NCI-H1694 (cell line): ENCODE results near the gene CAPN14.
A peak's percentile ranks its signal among the peaks of the same experiment; 100 is the strongest.
"Not testable (repeated sequence)": the region's sequence is repeated elsewhere in the genome, so short reads cannot be mapped to it uniquely, and the experiment has no call there.

Source experiments
- DNase-seq: peaks from one replicate; lab custom pipeline; 2025; lab: John Stamatoyannopoulos, UW

CAPN14 gene

GRCh38 chr2:31196622-31197021, 20.7 kb downstream of the CAPN14 start:
- DNase-seq: no peak

GRCh38 chr2:31193806-31194205, 23.5 kb downstream of the CAPN14 start:
- no peak for DNase-seq

DNA sequence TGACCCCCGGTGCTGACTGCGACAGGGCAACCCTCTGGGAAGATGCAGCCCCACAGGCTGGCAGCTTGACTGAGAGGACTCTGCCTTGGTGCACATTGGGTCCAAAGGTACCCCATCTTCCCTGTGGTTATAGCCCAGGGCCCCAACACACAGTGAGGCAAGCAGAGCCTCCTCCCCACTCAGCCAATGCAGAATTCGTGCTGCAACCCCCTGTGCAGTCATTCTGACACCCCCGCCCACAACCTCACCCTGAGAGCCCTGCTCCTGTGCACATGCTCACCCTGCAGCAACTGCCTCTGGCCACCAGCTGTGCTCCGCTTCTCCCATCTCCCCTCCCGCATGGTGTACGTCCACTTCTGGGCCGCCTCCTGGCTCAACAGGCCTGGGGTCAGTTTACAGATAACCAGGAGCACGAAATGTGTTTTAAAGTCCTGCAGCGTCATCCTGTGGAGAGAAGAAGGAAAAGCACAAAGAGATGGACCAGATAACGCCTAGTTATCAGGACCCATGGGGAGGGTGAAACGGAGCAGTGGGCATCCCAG, 24.4 kb downstream of the CAPN14 start:
- no peak for DNase-seq

- DNase-seq: no peak
These were observed 24.9 kb downstream of the CAPN14 start for GRCh38 chr2:31192396-31192795.

- DNase-seq: no peak
These were observed 25.4 kb downstream of the CAPN14 start for GRCh38 chr2:31191931-31192330.

- no peak for DNase-seq
These were observed 27.1 kb downstream of the CAPN14 start for GRCh38 chr2:31190188-31190587.

DNA sequence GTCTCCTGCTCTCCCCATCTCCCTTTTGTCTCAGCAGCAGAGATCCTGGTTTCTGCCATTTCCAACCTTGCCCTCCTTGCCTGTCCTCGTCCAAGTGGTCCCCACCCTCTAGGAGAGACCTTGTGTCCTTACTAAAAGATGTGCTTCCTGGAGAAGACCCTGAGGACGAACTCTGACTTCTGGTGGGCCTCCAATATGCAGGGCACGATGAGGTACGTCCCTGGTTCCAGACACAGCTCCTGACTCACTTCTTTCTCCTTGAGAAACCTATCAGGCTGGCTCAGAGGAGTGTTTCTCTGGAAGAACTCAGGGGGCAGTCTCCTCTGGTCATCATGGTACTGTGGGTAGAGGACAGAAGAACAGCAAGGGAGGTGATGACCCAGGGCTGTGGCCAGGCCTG, 28.2 kb downstream of the CAPN14 start:
- no peak for DNase-seq

- DNase-seq: no peak
These were observed 29.2 kb downstream of the CAPN14 start for GRCh38 chr2:31188131-31188530.

DNA sequence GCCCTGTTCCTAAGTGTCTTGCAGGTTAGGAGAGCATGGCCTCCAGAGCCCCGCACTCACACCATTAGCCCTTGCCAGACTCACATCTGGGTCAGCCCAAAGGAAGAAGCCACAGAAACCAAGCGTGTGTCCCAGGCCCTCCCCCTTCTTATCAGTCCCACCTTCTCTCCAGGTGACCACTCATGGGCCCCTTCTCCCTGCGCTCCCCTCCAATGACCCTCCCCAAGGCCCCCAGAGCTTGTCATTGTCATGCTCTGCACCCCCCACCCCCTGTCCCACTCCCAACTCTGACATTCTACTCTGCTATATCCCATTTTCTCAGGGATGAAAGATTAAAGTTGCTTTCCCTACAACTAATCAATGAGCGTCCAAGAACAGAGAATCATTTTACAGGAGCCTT, 30.1 kb downstream of the CAPN14 start:
- DNase-seq: no peak

DNA sequence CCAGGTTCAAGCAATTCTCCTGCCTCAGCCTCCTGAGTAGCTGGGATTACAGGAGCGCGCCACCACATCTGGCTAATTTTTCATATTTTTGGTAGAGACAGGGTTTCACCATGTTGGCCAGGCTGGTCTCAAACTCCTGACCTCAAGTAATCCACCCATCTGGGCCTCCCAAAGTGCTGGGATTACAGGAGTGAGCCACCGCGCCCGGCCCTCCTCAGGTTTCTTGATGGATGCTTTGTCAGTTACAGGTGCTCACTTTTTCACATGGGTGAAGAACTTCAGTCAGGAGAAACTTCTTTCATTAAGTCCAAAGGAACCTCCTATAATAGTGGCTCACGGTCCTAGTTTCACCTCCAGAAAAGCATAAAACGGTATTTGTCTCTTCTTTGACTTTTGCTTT, 33.3 kb downstream of the CAPN14 start:
- not testable (repeated sequence) for DNase-seq

- DNase-seq: no peak
These were observed 40.6 kb downstream of the CAPN14 start for GRCh38 chr2:31176742-31177141.

DNA sequence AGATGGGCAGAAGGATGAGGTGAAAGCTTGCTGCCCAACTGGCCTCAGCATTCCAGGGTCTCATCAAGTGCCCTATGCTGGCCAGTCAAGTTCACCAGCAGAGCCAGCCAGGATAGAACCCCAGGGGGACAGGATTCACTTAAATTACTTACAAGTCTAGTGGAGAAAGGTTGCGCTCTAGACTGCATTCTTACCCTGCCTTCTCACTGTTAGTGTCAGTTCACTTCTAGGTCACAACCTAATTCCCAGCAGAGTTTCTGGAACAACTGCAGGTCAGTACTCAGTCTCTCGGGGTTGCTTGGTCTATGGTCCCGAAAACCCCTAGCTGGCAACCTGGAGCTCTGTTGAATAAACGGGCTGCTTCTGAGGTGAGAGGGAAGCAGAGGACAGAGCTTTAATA, 46.2 kb downstream of the CAPN14 start:
- DNase-seq: no peak

DNA sequence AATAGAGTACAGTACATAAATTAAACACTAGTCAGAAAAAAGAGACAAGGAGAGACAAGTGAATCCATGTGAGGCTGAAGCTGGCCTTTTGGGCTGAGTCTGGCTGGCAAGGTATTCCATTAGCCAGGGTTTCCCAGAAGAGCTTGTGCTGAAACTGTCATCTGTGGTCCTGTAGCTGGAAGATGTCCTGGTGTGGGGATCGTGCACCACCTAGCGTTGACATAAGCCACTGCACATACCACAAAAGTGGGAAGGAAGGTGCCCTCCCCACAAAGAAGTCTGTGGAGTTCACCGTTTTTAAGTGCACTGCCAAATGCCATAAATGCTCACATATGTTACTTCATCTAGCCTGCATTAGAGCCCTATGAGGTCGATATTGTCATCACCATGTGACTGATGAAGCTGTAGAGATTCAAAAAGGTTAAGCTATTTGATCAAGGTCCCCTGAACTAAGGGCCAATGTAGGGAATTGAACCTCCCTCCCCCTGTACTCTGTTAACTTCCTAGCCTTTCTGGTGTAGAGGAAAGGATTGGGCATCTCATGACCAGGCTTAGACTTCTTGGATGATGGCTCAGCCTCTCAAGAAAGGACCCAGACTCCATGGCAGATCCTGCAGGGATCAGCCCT, 47.1 kb downstream of the CAPN14 start:
- DNase-seq: peak; percentile 38

- DNase-seq: no peak
These were observed 49.0 kb downstream of the CAPN14 start for GRCh38 chr2:31168291-31168690.

- no peak for DNase-seq
These were observed 50.4 kb downstream of the CAPN14 start for GRCh38 chr2:31166925-31167324.

GRCh38 chr2:31163011-31163539, 54.2 kb downstream of the CAPN14 start:
- DNase-seq: no peak

DNA sequence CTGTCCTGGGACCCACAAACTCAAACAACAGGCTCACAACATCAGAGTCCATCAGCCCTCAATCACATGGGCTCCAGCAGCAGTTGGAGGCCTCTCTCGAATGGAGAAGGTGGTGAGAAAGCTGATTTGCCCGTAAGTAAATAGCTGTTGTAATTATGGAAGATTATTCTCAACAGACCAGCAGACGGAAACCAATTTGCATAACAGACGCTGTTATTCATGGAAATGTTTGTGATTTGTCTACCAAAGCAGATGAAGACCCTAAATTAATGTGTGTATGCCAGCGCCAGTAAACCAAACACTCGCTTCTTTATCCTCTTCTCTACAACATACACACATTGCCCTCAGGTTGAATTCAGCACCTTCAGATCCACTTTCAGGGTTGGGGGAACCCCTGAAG, 55.7 kb downstream of the CAPN14 start:
- no peak for DNase-seq

DNA sequence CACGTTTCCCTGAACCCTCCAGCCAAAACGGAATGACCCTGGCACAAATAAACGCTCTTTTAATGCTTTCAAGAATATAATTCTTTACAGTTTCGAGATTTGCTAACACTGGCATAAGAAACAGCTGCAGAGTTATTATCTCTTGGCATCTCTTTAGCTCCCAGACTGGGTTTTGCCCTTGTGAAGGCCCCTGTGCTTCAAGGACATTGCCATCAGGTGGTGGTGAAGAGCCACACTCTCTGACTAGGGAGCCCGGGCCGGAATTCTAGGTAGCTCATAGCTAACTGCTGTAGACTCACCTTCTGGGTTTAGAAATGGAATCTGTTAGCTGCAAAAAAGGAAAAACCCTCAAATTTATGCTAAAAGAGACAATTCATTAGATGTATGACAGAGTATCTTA, 65.8 kb downstream of the CAPN14 start:
- DNase-seq: no peak

DNA sequence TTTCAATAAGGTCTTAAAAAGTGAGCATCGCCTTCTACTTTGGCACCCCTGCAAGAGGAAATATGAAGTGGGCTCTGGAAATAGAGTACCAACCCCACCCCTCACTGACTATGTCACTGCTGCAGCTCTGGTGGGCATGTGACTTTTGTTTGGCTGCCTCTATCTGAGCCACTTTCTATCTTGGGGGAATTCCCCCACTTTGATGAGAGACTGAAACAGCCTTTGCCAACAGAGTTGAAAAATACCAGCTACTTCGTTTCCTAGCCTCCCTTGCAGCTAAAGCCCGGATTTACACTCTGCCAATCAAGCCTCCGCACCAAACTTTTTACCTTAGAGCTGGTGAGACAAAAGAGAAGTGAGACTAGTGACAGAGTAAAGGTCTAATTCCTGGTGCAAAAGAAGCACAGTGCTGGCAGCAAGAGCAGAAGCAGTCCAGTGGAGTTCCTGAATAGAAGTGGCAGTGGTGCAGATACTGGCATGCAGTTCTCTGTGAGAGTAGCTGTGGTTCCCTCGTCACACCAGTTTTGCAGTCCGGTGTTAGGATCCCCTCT, 67.1 kb downstream of the CAPN14 start:
- DNase-seq: no peak

DNA sequence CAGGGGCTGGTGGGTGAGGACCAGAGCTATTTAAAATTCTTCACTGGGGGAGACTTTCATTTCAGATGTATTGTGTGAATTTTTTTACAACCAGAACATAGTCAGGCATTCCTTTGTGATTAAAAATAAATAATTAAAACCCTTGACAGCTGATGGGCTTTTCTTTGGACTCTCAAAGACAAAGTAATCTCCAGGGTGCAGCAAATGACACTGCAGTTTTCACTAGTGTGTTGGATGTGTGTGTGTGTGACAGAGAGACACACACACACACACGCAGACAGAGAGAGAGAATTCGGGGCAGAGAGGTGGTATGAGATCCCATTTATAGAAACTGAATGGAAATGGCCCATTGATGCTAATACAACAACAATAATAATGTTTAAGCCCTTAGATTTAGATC, 68.8 kb downstream of the CAPN14 start:
- DNase-seq: no peak

GRCh38 chr2:31147645-31148044, 69.7 kb downstream of the CAPN14 start:
- DNase-seq: no peak

- no peak for DNase-seq
These were observed 75.2 kb downstream of the CAPN14 start for GRCh38 chr2:31142110-31142509.

- peak; percentile 70 for DNase-seq
These were observed 75.8 kb downstream of the CAPN14 start for GRCh38 chr2:31141443-31142085.
